ENCODE measurements around the gene NR0B2. TPM values are rescaled to one million over a fixed set of nuclear protein-coding genes. Genes with fewer than 3 reads are reported as not detected.

Gene NR0B2
- total and polyA plus RNA-seq, 8 donors = 1.2 to 7.8 (median 3.8) TPM

DNA sequence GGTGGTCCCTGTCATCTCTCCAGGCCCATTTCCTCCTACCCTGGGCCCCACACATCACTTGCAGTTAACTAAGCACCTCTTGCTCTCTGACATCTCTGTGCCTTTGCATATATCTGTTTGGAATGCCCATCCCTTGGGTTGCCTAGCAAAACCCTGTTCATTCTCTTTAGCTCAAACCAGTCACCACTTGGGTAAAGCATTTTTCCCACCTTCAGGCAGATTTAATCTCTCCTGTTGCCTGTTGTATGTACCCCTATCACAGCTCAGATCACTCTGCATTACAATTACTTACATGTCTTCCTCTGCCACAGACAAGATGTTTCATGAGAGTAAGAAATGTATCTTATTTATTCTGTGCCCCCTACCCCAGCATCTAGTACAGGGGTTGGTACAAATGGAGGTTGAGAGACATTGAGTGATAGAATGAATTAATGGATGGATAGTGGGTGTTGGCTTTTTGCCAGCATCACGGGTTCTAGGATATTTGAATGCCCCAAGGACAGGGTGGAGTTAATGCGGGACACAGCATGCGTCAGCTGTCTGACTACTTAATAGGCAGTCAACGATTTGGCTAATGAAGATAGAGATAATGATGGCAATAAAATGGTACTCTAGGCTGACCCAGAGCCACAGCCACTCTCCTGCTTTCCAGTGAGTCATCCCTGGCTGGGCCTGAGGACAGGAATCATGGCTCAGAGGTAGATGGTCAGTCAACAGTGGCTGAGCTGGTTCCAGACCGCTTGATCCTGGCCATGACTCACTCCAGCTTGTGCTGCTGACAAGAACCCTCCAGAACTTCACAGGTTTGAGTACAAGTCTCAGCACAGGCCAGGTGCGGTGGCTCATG is 6.5 kb downstream of the NR0B2 start:
- Histone ChIP-seq H3K4me3 (no peak overlapping the region), H3K9me3 (no peaks in the 10 kb centered on the region), H3K4me1 (no peaks in the 10 kb centered on the region), H3K27me3 (no peaks in the 10 kb centered on the region), H3K36me3 (no peaks in the 10 kb centered on the region), H3K27ac (peak overlapping the region in 1 of 2 donors; percentile 31)
- peak in 2 of 4 donors; percentile 67 to 78 for DNase-seq
- intact Hi-C loops (cut with DNase I) = no loop called here
- TF ChIP-seq, protein P1, sequence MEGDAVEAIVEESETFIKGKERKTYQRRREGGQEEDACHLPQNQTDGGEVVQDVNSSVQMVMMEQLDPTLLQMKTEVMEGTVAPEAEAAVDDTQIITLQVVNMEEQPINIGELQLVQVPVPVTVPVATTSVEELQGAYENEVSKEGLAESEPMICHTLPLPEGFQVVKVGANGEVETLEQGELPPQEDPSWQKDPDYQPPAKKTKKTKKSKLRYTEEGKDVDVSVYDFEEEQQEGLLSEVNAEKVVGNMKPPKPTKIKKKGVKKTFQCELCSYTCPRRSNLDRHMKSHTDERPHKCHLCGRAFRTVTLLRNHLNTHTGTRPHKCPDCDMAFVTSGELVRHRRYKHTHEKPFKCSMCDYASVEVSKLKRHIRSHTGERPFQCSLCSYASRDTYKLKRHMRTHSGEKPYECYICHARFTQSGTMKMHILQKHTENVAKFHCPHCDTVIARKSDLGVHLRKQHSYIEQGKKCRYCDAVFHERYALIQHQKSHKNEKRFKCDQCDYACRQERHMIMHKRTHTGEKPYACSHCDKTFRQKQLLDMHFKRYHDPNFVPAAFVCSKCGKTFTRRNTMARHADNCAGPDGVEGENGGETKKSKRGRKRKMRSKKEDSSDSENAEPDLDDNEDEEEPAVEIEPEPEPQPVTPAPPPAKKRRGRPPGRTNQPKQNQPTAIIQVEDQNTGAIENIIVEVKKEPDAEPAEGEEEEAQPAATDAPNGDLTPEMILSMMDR (IDR thresholded peaks at IDR 0.05) = no peak
- ATAC-seq = peak; percentile 79

DNA sequence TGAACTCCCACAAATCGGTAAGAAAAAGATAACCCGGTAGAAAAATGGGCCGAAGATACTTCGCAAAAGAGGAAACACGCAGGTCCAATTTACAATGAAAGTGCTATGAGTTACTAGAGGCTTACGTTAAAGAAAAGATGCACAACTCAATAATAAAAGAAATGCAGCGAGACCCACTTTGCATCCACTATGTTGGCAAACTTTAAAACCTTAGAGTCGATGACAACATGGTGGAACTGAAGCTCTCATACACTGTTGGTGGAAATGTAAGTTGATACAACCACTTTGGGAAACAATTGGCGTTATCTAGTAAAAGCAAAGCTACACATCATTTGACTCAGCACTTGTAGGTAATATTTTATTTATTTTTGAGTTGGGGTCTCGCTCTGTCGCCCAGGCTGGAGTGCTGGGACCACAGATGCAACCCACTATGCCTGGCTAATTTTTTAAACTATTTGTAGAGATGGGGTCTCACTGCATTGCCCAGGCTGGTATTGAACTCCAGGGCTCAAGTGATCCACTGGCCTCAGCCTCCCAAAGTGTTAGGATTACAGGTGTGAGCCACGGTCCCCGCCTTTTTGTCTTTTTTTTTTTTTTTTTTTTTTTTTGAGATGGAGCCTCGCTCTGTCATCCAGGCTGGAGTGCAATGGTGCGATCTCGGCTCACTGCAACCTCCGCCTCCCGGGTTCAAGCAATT is 12.8 kb downstream of the NR0B2 start:
- H3K36me3 ChIP-seq = peaks cover 2 to 24% of the 10 kb centered on the region in 2 donors
- peak overlapping the region; percentile 82 to 96 for H3K4me3 ChIP-seq
- DNase-seq = no peak
- ATAC-seq = peak; percentile 5
- peaks cover 16 to 26% of the 10 kb centered on the region in 2 donors for H3K4me1 ChIP-seq
- intact Hi-C loops (cut with DNase I) = no loop called here
- peak overlapping the region; percentile 81 to 92 for H3K27ac ChIP-seq
- H3K27me3 ChIP-seq = no peaks in the 10 kb centered on the region
- TF ChIP-seq, protein P1 (IDR thresholded peaks at IDR 0.05) = no peak
- H3K9me3 ChIP-seq = no peaks in the 10 kb centered on the region

DNA sequence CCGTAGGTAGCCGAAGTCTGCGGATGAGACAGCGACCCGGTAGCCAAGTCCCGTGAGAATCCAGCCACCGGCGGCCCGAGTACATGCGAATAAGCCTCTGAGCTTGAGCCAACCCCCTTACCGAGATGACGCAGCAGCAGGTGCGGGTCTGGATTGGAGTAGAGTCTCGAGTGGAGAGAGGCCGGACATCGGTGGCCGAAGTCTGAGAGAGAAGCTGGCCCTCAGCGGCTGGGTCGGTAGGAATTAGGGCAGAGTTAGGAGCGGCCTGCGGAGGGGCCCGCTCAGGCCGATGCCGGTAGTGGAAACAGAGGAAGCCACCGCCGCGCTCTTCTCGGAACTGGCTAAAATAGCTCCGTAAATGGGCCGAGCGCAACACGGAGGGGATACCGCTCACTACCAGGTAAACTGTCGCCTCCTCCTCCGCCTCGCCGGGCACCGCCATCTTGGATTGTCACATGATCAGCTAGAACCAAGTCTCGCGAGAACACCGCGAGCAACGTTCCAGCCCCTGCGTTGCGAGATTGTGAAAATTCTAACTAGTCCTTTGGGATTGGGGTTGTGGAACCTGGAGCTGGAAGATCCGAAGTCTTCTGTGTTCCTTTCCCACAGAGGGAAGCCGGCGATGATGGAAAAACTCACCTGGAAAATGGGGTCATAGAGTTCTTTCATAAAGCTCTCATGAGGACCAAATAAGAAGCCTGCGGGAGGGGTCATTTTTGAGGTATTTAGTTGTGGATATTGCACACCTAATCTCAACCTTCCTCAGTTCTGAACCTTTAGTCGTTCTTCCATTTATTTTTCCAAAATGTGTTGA is 13.6 kb downstream of the NR0B2 start, which contains the start of gene GPATCH3:
TSS of gene GPATCH3 (minus strand) at position 467 of the 814 bp plus-strand sequence. CDS start at position 442, 25 bp downstream.
- H3K36me3 ChIP-seq = peaks cover 4 to 32% of the 10 kb centered on the region in 2 donors
- DNase-seq (peak; percentile 91 to 95 (median 92)), ATAC-seq (peak; percentile 88)
- H3K27me3 ChIP-seq = no peaks in the 10 kb centered on the region
- H3K9me3 ChIP-seq = no peaks in the 10 kb centered on the region
- peaks cover 16 to 26% of the 10 kb centered on the region in 2 donors for H3K4me1 ChIP-seq
- H3K4me3 ChIP-seq = peak within 1 kb of the TSS; percentile 82 to 96
- intact Hi-C loops (cut with DNase I) = no loop called here
- TF ChIP-seq, protein P1 (IDR thresholded peaks at IDR 0.05) = no peak
- H3K27ac ChIP-seq = peak within 1 kb of the TSS; percentile 81 to 92

DNA sequence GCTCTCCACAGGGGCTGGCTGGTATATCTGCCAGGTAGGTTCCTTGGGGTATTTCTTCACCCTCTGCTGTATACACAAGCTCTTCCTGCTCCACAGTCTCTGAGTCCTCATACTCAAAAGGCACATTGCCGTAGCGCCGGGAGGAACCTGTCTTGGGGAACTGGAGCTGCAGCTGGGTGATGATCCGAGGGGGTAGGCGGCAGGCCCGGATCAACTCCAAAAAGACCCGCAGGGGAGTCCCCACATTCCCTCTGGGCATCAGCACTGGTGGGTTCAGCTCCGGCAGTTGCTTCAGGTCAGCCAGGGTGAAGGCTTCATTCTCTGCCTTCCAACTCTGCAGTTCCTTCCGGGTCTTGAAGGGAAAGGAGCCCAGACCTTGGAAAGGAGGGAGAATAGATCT is 16.4 kb downstream of the NR0B2 start:
- DNase-seq (no peak), ATAC-seq (no peak)
- TF ChIP-seq, protein P1 (IDR thresholded peaks at IDR 0.05) = no peak
- intact Hi-C loops (cut with DNase I) = no loop called here
- Histone ChIP-seq H3K27ac (no peak overlapping the region), H3K4me1 (peaks cover 16 to 26% of the 10 kb centered on the region in 2 donors), H3K9me3 (no peaks in the 10 kb centered on the region), H3K36me3 (peaks cover 4 to 60% of the 10 kb centered on the region in 2 donors), H3K4me3 (no peak overlapping the region), H3K27me3 (no peaks in the 10 kb centered on the region)

Data from left lung (tissue), 10 donors.